ENCODE data around the gene SPATA2L.
"Not testable (repeated sequence)": the region's sequence is repeated elsewhere in the genome, so short reads cannot be mapped to it uniquely, and the experiment has no call there.

Gene SPATA2L

DNA sequence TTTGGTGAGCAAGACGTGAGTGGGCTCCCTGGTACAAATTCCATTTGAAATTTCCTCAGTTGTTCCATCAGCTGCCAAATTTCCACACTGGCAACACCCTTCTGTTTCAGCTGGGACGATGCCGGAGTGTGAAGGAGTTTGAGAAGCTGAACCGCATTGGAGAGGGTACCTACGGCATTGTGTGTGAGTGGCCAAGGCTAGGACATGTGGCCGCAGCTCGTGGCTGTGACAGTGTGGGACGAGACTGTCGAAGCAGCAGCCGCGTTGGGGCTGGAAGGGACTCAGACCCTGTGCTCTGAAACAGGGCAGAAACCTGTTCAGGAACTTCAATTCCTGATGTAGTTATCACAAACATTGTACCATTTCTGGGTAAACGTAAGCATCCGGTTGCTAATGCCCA is 12.4 kb downstream of the SPATA2L start:
- no peak for DNase-seq

DNA sequence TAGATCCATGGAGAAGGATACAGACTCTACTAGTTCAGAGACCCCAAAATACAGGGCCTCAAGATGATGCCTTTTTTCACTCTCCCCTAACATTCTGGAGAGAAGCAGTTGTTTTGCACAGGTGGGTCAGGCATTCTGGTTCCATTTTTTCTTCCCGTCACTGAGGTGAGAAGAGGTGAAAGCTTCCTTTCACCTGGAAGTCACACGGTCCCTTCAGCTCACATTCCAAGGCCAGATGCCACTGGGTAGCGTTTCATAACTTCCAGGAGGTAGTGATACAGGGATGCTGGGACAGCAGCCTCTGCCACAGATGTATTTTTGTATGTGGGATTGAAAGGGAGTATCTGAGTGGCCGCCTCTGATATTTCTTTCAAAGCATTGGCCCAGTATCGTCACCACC is 13.1 kb downstream of the SPATA2L start:
- no peak for DNase-seq

GRCh38 chr16:89687092-89687940 is 14.2 kb downstream of the SPATA2L start:
- DNase-seq: no peak

GRCh38 chr16:89686520-89687091 is 14.9 kb downstream of the SPATA2L start, which contains the start of gene CDK10:
TSS of gene CDK10 (plus strand) at chr16:89686689. CDS start at chr16:89686711, 22 bp downstream.
- DNase-seq: peak; percentile 73

- DNase-seq: no peak
These were observed 15.6 kb downstream of the SPATA2L start for GRCh38 chr16:89685916-89686315.

DNA sequence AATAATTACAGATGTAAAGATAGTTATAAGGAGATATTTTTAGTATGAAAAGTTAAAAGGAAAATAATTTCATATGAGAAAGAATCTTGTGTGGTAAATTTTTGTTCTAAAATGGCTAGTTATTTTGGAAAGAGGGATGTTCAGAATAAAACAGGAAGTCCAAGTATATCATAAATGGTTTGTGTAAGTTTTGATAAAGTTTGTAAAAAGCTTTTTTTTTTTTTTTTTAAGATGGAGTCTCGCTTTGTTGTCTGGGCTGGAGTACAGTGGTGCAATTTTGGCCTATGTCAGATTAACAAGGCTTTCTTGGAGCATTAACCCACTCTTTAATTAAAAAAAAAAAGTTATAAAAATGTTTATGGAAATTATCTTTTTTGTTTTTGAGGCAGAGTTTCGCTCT is 23.2 kb downstream of the SPATA2L start:
- DNase-seq: no peak

DNA sequence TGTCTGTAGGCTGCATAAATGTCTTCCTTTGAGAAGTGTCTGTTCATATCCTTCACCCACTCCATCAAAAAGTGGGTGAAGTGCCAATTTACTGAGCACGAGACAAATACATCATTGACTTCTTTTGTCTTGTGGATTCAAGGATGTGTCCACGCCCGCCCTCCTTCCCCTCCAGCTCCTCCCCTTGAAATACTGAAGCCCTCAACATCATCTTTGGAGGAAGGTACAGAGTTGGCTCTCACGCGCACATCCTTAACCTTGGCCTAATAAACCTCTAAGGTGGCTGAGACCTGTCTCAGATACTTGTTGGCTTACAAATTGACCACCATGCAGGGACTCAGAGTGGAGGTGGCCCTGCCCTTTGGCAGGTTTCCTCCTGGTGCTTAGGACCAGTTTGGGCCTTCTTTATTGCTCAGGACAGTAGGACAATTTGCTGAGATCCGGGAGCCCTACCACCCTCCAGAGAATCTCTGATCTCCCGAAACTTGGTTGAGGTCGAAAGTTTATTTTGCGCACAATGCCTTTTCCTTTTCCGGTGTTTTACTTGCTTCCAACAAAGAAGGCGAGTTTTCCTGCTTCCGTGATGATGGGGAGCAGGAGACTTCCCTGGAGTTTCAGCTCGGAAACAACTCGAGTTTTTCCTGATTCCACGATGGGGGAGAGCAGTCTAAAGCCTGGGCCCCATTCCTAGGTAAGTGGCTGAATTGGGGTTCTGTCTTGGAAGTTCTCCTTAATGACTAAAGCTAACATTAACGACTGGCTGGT is 29.1 kb downstream of the SPATA2L start:
- no peak for DNase-seq

GRCh38 chr16:89671565-89671964 is 29.9 kb downstream of the SPATA2L start:
- DNase-seq: not testable (repeated sequence)

DNA sequence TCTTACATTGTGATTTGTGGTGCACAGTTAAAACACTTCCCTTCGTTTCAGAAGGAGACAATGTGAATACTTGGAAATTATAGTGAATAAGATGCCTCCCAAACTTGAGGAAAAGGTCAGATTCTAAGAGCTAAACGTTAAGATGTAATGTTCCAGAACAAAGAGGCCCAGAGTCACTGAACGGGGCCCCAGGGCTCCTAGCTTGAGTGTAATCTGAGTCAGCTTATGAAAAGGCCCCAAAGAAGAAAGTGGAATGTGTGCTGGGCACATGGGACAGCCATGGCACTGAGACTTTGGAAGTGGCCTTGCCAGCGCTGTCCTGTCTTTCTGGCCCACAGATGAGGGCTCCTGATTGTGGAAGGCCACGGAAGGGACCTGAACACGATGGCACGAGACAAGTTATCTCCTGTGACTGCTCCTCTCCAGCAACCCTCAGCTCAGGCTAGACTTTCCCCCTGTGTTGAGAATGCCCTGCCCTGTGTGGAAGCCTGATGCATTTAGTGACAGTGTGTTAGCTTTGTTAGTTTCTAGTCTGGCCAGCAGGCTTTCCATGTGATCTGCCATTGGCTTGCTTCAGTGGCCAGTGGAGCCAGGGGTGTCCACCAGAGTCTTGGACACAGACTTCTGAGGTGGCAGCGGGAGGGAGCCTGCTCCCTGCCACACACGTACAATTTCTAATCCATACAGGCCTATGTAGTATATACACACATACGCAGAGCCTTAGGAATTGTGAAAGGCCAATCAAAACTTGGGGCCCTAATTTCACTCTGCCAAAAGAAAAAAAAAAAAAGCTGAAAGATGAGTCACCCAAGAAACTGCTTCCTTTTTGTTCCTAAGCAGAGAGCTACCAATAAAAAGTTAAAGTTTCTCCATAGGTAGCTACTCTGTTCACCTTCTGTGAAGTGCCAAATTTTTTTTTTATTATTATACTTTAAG is 30.7 kb downstream of the SPATA2L start:
- no peak for DNase-seq

- DNase-seq: no peak
These were observed 31.8 kb downstream of the SPATA2L start for GRCh38 chr16:89669755-89670154.

DNA sequence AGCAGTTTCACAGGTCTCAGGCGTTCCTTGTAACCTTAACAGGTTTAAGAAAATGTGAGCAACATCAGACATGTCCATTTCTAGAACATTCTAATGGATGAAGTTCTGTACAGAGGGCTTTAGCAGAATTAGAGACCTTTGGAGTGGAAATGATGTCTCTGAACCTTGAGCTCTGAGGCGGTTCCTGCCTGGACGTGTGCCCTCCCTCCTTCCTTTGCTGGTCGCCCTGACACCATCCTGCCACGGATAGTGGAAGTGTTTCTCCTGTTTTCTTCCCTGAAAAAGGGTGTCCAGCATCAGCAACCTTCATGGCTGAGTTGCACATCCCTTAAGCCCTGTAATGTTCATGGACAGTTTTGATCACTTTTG is 32.7 kb downstream of the SPATA2L start:
- no peak for DNase-seq

- no peak for DNase-seq
These were observed 33.9 kb downstream of the SPATA2L start for GRCh38 chr16:89667633-89668032.

- not testable (repeated sequence) for DNase-seq
These were observed 34.5 kb downstream of the SPATA2L start for GRCh38 chr16:89667000-89667399.

DNA sequence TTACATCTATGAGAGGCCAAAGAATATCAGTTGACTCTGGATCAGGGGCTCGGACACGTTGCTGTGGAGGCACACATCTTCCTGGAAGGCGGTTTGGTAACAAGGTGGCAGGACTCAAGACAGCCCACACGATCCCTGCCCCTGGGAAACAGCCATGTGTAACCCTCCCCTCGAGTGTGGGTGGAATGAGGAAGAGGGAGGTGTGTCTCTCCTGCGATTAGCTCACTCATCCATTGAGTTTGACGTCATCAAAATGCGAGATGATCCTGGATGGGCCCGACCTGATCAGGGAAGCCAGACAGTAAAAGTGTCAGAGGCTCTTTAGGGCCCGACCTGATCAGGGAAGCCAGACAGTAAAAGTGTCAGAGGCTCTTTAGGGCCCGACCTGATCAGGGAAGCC is 37.3 kb downstream of the SPATA2L start:
- not testable (repeated sequence) for DNase-seq

GRCh38 chr16:89661215-89661614 is 40.3 kb downstream of the SPATA2L start:
- no peak for DNase-seq

GRCh38 chr16:89660146-89660545 is 41.4 kb downstream of the SPATA2L start:
- no peak for DNase-seq

DNA sequence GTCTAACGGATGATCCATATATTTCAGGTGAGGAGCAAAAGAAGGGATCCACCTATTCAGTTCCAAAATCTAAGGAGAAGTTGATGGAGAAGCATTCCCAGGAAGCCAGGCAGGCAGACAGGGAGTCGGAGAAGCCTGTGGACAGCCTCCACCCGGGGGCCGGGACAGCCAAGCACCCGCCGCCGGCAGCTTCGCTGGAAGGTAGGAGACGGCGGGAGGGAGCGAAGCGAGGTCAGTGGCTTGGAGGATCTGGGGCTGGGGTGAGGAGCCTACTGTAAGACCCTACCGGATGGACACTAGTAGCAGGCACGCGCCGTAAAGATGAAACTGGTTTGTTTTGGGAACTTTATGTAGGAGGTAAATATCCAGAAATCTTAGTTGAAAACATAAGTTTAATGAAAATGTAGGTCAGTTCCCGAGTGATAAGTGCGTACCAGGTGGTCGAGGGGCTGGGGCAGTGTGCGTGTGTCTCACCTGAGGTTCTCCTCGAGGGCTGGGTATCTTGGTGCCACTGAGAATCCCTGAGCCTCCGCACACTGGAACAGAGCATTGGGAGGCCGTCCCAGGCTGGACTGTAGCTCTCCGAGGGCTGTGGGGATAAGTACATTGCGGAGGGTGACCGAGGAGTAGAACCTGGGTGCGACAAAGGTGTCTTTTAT is 43.2 kb downstream of the SPATA2L start:
- DNase-seq: no peak

DNA sequence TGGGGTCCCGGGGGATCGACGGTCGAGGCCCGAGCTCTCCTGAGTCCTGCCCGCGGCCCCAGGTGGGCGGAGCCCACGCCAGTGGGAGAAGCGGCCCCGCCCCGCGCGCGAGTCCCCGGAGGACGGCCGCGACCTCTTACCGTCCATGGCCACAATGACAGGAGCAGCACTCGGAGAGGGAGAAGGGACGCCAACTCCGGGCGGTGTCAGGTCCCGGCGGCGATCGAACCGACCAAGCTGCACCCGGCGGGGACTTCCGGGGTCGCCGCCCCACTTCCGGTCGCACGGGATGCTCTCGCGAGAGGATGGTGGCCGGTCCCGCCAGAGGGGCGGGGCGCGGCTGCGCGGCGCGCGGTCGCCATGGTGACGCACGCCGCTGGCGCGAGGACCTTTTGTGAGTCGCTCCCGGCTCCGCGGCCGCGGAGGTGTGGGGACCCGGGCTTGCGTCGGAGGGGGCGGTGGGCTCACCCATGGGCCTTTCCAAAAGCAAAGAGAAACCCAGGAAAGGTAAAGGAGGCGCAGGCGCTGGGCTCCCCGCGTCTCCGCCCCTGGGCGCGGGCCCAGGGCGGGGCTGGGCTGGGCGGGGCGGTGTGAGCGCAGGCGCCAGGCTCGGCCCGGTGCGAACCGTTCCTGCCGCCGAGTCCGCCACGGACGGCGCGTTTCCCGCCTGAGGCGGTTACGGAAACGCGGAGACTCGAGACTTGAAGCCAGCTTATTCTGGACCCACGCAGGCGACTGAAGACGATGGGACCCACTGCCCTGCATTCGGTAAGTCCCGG is 43.9 kb downstream of the SPATA2L start, which contains the start of the genes CHMP1A and SPATA33:
TSS of gene CHMP1A (minus strand) at position 267 of the 779 bp plus-strand sequence. CDS start at position 147, 120 bp downstream.
TSS of gene SPATA33 (plus strand) at position 395 of the 779 bp plus-strand sequence. CDS start at position 471, 76 bp downstream.
- DNase-seq: peak; percentile 58

GRCh38 chr16:89656435-89657121 is 44.9 kb downstream of the SPATA2L start:
- DNase-seq: no peak

DNA sequence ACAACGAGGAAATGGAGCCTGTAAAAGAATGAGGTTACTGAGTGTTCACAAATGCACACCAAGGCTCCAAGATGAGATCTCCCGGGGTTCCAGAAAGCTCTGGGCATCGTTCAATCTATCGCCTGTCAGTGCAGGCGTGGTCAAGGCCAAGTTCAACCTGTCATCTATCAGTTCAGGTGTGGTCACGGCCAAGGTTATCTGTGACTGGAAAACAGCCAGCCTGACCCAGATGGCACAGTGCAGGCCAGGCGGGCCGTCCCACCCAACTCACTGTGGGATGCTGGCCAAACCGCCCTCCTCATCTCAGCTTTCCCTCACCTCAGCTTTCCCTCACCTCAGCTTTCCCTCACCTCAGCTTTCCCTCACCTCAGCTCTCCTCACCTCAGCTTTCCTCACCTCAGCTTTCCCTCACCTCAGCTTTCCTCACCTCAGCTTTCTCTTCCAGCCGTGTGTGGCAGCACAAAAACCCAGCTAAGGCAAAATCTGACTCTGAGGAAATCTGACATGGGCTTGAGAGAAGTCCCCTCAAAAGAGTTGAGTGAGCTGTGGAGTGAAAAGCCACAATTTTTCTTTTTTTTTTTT is 46.4 kb downstream of the SPATA2L start:
- DNase-seq: no peak
